ENCODE results near the gene UNC5A.

- TF ChIP-seq ZNF274 (IDR thresholded peaks at IDR 0.05; ENCODE audit: low read depth, low read length) (no peak), YY1 (IDR thresholded peaks at IDR 0.05; ENCODE audit: insufficient read depth, insufficient read length) (no peak)
Observed at GRCh38 chr5:176904276-176904675, 93.9 kb downstream of the UNC5A start.
